Measurements from ENCODE around the gene ATP10A. TPM values are rescaled to one million over a fixed set of nuclear protein-coding genes. Genes with fewer than 3 reads are reported as not detected.

The ATP10A gene
- total RNA-seq, 6 experiments from 2014 or later = 31.0 to 39.5 (median 33.9) TPM

- H3K9me3 Mint-ChIP-seq = no peaks in the 10 kb centered on the region
- peaks cover 1% of the 10 kb centered on the region; the same call in 1 of the 2 replicates for H3K27me3 Mint-ChIP-seq (ENCODE audit: insufficient read depth)
- DNase-seq = no peak
- peaks cover 85% of the 10 kb centered on the region for H3K4me1 Mint-ChIP-seq (ENCODE audit: low read depth)
- H3K36me3 Mint-ChIP-seq (ENCODE audit: low read depth) = peaks cover 10% of the 10 kb centered on the region
- no peak for TF ChIP-seq CTCF (IDR thresholded peaks at IDR 0.05)
- peak overlapping the region; percentile 97 for H3K27ac Mint-ChIP-seq
- H3K4me3 Mint-ChIP-seq = peak overlapping the region; percentile 81
Observed at GRCh38 chr15:25789211-25789610, 73.9 kb downstream of the ATP10A start.

GRCh38 chr15:25787855-25788520, 75.1 kb downstream of the ATP10A start:
- Mint-ChIP-seq H3K4me1 (ENCODE audit: low read depth) (peaks cover 91% of the 10 kb centered on the region), H3K9me3 (no peaks in the 10 kb centered on the region), H3K27me3 (ENCODE audit: insufficient read depth) (no peaks in the 10 kb centered on the region), H3K4me3 (peak overlapping the region; percentile 81), H3K27ac (peak overlapping the region; percentile 97), H3K36me3 (ENCODE audit: low read depth) (peaks cover 16% of the 10 kb centered on the region)
- DNase-seq = peak; percentile 44
- no peak for TF ChIP-seq CTCF (IDR thresholded peaks at IDR 0.05)

- Mint-ChIP-seq H3K36me3 (ENCODE audit: low read depth) (peaks cover 16% of the 10 kb centered on the region), H3K27ac (peak overlapping the region; percentile 85), H3K9me3 (no peaks in the 10 kb centered on the region), H3K4me1 (ENCODE audit: low read depth) (peaks cover 94% of the 10 kb centered on the region), H3K4me3 (peak overlapping the region; percentile 54; the same call in 1 of the 2 replicates), H3K27me3 (ENCODE audit: insufficient read depth) (no peaks in the 10 kb centered on the region)
- TF ChIP-seq CTCF (IDR thresholded peaks at IDR 0.05) = no peak
- peak; percentile 25 for DNase-seq
Observed at GRCh38 chr15:25787381-25787780, 75.7 kb downstream of the ATP10A start.

- peaks cover 16% of the 10 kb centered on the region for H3K36me3 Mint-ChIP-seq (ENCODE audit: low read depth)
- peak overlapping the region; percentile 81 for H3K4me3 Mint-ChIP-seq
- DNase-seq = no peak
- no peaks in the 10 kb centered on the region for H3K27me3 Mint-ChIP-seq (ENCODE audit: insufficient read depth)
- no peak for TF ChIP-seq CTCF (IDR thresholded peaks at IDR 0.05)
- peak overlapping the region; percentile 99 for H3K27ac Mint-ChIP-seq
- H3K9me3 Mint-ChIP-seq = no peaks in the 10 kb centered on the region
- H3K4me1 Mint-ChIP-seq (ENCODE audit: low read depth) = peaks cover 87% of the 10 kb centered on the region
Observed at GRCh38 chr15:25786040-25786439, 77.1 kb downstream of the ATP10A start.

- DNase-seq = no peak
- Mint-ChIP-seq H3K4me1 (ENCODE audit: low read depth) (peaks cover 83% of the 10 kb centered on the region), H3K36me3 (ENCODE audit: low read depth) (peaks cover 16% of the 10 kb centered on the region), H3K27me3 (ENCODE audit: insufficient read depth) (no peaks in the 10 kb centered on the region), H3K9me3 (no peaks in the 10 kb centered on the region), H3K27ac (peak overlapping the region; percentile 99), H3K4me3 (peak overlapping the region; percentile 81)
- peak; percentile 60 for TF ChIP-seq CTCF (IDR thresholded peaks at IDR 0.05)
Observed at GRCh38 chr15:25785641-25786025, 77.5 kb downstream of the ATP10A start.
